GM18526 (cell line): Measurements from ENCODE around the gene GAA.

Experiments used
- POLR2A ChIP-seq: IDR thresholded peaks from 3 replicates; pipeline ENCODE4 v1.6.1; 2011; ENCODE audit not compliant: insufficient read length; ENCODE audit errors: extremely low read depth

GAA gene

GRCh38 chr17:80138856-80139426, 37.6 kb downstream of the GAA start:
- no peak for TF ChIP-seq POLR2A

DNA sequence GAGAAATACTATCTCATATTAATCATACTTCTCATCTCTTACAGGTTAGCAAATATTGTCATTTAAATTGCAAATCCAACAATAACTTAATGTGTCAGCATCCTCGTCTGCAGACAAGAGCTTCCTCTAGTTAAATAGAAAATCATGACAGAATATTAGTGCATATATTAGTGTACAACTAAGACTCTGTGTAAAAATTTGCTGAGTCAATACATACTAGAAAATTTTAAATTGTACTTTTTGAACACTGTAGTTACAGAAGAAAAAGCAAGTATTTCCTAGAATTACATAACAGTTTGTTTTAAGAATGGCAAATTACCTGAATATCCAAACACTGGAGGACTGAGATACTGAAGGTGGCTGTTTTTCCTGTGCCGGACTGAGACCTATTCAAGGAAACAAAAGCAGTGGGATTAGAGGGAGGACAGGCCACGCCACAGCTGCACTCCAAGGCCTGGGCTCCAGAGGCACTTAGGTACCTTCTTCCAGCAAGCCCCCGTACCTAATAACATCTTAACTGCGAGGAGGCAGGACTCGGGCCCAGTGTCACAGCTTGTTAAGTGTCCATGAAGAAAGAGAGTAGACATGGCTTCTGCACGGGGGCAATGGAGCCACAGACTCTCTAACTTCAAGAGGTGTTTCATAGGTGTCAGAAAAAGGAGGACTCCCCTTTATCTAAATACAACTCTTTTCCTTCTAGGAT, 40.2 kb downstream of the GAA start:
- no peak for TF ChIP-seq POLR2A

DNA sequence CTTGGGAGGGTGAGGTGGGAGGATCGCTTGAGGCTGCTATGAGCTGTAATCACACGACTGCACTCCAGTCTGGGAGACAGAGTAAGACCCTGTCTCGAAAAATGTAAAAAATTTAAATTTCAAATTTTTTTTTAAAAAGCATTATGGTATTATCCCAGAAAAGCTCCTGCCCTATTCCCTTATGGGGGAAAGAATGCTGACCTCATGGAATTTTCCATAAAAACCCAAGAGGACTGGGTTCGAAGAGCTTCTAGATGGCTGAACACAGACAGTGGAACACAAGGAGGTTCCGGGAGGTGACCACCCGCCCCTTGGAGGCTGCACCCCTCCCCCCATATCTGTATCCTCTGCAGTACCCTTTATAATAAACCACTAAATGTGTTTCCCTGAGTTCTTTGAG, 41.5 kb downstream of the GAA start:
- TF ChIP-seq POLR2A = no peak

- TF ChIP-seq POLR2A = no peak
These were observed 44.0 kb downstream of the GAA start for GRCh38 chr17:80145076-80146075.

- no peak for TF ChIP-seq POLR2A
These were observed 45.0 kb downstream of the GAA start for GRCh38 chr17:80146121-80147034.

GRCh38 chr17:80147035-80147822, 45.8 kb downstream of the GAA start, which contains the start of gene EIF4A3:
TSS of gene EIF4A3 (minus strand) at chr17:80147128. CDS start at chr17:80146961, 167 bp downstream.
- peak; percentile 97 for TF ChIP-seq POLR2A

GRCh38 chr17:80151333-80151732, 50.0 kb downstream of the GAA start:
- no peak for TF ChIP-seq POLR2A

- TF ChIP-seq POLR2A = no peak
These were observed 50.8 kb downstream of the GAA start for GRCh38 chr17:80152081-80152702.

- no peak for TF ChIP-seq POLR2A
These were observed 51.6 kb downstream of the GAA start for GRCh38 chr17:80153004-80153403.

DNA sequence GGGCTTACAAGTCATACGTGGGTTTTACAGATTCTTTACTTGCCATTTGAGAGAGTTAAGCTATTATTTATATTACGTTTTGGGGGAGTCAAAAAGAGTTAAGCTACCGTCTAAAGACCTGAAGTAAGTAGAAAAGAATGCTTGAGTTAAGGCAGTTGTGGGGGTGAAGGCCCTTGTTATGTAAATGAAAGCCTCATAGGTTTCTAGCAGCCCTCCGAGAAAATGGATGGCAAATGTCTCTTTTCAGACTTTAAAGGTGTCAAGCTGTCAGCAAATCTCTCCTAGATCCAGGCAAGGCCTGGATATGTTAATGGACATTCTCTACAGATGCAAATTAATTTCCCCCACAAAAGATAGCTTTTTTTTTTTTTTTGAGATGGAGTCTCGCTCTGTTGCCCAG, 52.8 kb downstream of the GAA start:
- TF ChIP-seq POLR2A = no peak

- TF ChIP-seq POLR2A = no peak
These were observed 57.5 kb downstream of the GAA start for GRCh38 chr17:80158846-80159245.

GRCh38 chr17:80160536-80160935, 59.2 kb downstream of the GAA start:
- TF ChIP-seq POLR2A = no peak

DNA sequence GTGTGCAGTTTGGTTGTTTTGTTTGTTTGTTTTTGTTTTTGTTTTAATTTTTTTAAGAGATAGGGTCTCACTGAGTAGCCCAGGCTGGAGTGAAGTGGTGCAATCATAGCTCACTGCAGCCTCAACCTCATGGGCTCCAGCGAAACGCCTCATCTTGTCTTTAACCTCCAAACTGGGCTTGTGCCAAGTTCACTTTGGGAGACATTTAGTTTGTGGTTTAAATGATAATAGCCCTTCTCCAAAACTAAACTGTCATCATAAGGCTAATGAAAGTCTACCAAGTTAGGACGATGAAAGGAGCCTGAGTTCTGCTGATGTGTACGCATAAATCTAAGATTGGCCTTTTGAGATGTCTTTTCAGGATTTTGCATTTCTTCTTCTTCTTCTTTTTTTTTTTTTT, 62.0 kb downstream of the GAA start:
- no peak for TF ChIP-seq POLR2A
